Calu3 (cell line): ENCODE results near the gene ZRSR2. TPM values are rescaled to one million over a fixed set of nuclear protein-coding genes. Genes with fewer than 3 reads are reported as not detected.

Experiments
- BruUV-seq: library from RNA; stranded (reverse); fragments of 400-500 nt; replicated peaks from 2 replicates; lab custom pipeline; 2021; lab: Mats Ljungman, UMichigan
- CTCF ChIA-PET: fragments of 300-600 bp; sonication (Branson Sonifier 250); formaldehyde crosslinking; loops from one replicate; lab custom pipeline; 2022; ENCODE audit warnings: antibody characterized with exemption; lab: Charles Lee
- DNase-seq: peaks from one replicate; pipeline ENCODE4 v3.0.0; 2022
- H3K27ac Mint-ChIP-seq: one replicate; pipeline ENCODE4 v1.8.0; 2022; ENCODE audit warnings: mixed read lengths; ENCODE audit not compliant: unreplicated experiment
- H3K27me3 Mint-ChIP-seq: one replicate; pipeline ENCODE4 v1.8.0; 2022; ENCODE audit warnings: mixed read lengths; ENCODE audit not compliant: unreplicated experiment
- H3K36me3 Mint-ChIP-seq: one replicate; pipeline ENCODE4 v1.8.0; 2022; ENCODE audit warnings: mild to moderate bottlenecking, moderate library complexity, mixed read lengths; ENCODE audit not compliant: insufficient read depth, unreplicated experiment
- H3K4me1 Mint-ChIP-seq: one replicate; pipeline ENCODE4 v1.8.0; 2022; ENCODE audit warnings: mild to moderate bottlenecking, low read depth, mixed read lengths; ENCODE audit not compliant: unreplicated experiment
- H3K4me3 Mint-ChIP-seq: one replicate; pipeline ENCODE4 v1.8.0; 2022; ENCODE audit warnings: mild to moderate bottlenecking, low read depth, moderate library complexity, mixed read lengths; ENCODE audit not compliant: unreplicated experiment
- H3K9me3 Mint-ChIP-seq: one replicate; pipeline ENCODE4 v1.8.0; 2022; ENCODE audit warnings: low read depth, mixed read lengths; ENCODE audit not compliant: unreplicated experiment
- intact Hi-C: fragments of 100-400 bp; cut with micrococcal nuclease; formaldehyde crosslinking; loops from one replicate; pipeline ENCODE4 v1.10.0; 2022; ENCODE audit not compliant: unreplicated experiment
- total RNA-seq: library from RNA; stranded (reverse); gene quantifications from 2 replicates; pipeline ENCODE4 v1.2.3, GENCODE V29; 2022
- TF ChIP-seq, protein P1 (sequence below): fragments of 200-600 bp; IDR thresholded peaks from one replicate; pipeline ENCODE4 v1.8.0; 2022; ENCODE audit warnings: antibody characterized with exemption; ENCODE audit not compliant: unreplicated experiment

Gene ZRSR2
- total RNA-seq, 1 experiment from 2014 or later = 16.4 TPM

DNA sequence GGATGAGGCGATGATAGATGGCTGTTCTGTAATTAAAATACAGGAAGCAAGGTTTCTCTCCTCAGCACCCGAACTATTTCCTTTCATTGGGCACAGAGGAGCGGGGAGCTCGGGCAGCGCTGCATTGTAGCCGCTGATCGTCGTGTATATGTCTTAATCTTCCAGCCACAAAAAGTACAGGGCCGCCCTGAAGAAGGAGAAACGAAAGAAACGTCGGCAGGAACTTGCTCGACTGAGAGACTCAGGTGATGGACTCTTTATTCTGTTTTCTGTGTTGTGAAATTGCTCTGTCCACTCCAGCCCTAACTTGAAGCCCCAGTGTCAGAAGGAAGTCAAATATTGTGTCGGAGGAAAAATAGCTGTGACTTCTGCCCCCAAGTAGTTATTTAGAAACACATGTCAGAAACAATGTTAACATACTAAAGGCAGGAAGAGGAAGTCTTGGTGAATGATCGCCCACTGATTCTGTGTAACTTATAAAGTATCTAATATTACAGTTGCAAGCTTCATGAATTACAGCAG is 546 bp downstream of the ZRSR2 start:
- BruUV-seq = TSS peak; percentile 77
- Mint-ChIP-seq H3K4me3 (no peak overlapping the region), H3K36me3 (peaks cover 3% of the 10 kb centered on the region), H3K9me3 (no peaks in the 10 kb centered on the region), H3K27me3 (no peaks in the 10 kb centered on the region), H3K27ac (no peak overlapping the region), H3K4me1 (no peaks in the 10 kb centered on the region)
- intact Hi-C loops = no loop called here
- CTCF ChIA-PET = interaction anchor here (1.2 kb wide), 1 partner anchor 83 kb away, joined by 3 read pairs; no protein-coding TSS in a partner anchor
- TF ChIP-seq, protein P1, sequence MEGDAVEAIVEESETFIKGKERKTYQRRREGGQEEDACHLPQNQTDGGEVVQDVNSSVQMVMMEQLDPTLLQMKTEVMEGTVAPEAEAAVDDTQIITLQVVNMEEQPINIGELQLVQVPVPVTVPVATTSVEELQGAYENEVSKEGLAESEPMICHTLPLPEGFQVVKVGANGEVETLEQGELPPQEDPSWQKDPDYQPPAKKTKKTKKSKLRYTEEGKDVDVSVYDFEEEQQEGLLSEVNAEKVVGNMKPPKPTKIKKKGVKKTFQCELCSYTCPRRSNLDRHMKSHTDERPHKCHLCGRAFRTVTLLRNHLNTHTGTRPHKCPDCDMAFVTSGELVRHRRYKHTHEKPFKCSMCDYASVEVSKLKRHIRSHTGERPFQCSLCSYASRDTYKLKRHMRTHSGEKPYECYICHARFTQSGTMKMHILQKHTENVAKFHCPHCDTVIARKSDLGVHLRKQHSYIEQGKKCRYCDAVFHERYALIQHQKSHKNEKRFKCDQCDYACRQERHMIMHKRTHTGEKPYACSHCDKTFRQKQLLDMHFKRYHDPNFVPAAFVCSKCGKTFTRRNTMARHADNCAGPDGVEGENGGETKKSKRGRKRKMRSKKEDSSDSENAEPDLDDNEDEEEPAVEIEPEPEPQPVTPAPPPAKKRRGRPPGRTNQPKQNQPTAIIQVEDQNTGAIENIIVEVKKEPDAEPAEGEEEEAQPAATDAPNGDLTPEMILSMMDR = no peak
- no peak for DNase-seq

DNA sequence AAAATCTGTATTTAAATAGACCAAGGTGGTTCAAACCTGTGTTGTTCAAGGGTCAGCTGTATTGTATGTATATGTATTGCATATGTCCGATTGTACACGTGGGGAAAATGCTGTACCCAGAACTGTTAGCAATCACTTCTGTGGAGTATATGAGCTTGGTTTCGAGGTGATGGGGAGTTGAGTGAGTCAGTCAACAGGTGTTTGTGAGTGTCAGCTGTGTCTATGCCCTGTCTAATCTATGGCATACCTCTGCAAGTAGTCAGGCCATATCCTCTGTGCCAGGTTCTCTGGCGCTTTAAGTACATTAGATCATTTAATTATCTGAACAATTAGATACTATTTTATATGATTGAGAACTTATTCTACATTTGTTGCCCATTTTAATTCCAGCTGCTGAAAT is 7.4 kb downstream of the ZRSR2 start:
- no TSS peak for BruUV-seq
- H3K4me1 Mint-ChIP-seq = no peaks in the 10 kb centered on the region
- no peak overlapping the region for H3K4me3 Mint-ChIP-seq
- H3K36me3 Mint-ChIP-seq = peaks cover 6% of the 10 kb centered on the region
- no peaks in the 10 kb centered on the region for H3K27me3 Mint-ChIP-seq
- CTCF ChIA-PET = interaction anchor here (0.7 to 0.9 kb wide), 2 partner anchors 11 to 85 kb away, joined by 3 read pairs; no protein-coding TSS in a partner anchor
- intact Hi-C loops = no loop called here
- no peak for DNase-seq
- TF ChIP-seq, protein P1 = no peak
- no peaks in the 10 kb centered on the region for H3K9me3 Mint-ChIP-seq
- H3K27ac Mint-ChIP-seq = no peak overlapping the region

DNA sequence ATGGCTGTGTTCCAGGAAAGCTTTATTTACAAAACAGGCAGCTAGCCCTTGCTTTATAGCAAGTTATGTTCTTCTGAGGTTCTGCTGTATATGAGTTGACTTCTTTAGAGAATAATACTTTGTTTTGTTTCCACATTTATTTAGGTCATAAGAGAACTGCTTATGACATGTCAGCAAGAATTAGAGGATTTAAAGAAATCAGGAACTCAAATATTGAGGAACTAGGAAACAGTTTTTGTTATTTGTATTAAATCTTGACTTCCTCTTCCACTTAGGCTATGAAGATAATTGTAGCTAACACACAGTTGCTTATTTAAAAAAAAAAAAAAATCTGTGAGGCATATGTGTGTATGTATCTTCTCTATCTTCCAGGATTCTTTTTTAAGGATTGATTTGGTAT is 14.3 kb downstream of the ZRSR2 start:
- Mint-ChIP-seq H3K4me1 (no peaks in the 10 kb centered on the region), H3K4me3 (no peak overlapping the region), H3K36me3 (peaks cover 7% of the 10 kb centered on the region), H3K27me3 (no peaks in the 10 kb centered on the region), H3K9me3 (no peaks in the 10 kb centered on the region), H3K27ac (no peak overlapping the region)
- TF ChIP-seq, protein P1 = no peak
- CTCF ChIA-PET = no interaction called here
- no peak for DNase-seq
- BruUV-seq = no TSS peak
- intact Hi-C loops = no loop called here

DNA sequence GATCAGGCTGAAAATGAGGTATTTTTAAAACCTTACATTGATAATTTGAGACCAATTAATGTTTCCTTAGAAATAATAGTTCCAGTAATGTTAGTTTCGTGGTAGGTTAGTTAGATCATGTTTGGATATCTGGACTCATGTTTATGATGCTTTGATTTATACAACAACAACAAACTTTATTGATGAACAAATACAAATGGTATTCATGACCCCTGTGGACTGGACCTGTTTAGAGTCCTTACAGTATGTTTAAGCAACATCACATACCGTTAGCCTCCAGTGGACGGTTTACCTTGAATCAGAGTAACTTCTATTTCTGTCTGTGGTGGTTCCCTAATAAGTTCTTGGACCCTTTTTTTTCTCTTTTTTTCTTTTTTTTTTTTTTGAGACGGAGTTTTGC is 18.0 kb downstream of the ZRSR2 start:
- Mint-ChIP-seq H3K27ac (no peak overlapping the region), H3K9me3 (no peaks in the 10 kb centered on the region), H3K4me1 (no peaks in the 10 kb centered on the region), H3K27me3 (no peaks in the 10 kb centered on the region), H3K4me3 (no peak overlapping the region), H3K36me3 (peaks cover 7% of the 10 kb centered on the region)
- CTCF ChIA-PET = no interaction called here
- TF ChIP-seq, protein P1 = no peak
- intact Hi-C loops = no loop called here
- no TSS peak for BruUV-seq
- DNase-seq = no peak
